ENCODE measurements around the gene THBS2. TPM values are rescaled to one million over a fixed set of nuclear protein-coding genes. Genes with fewer than 3 reads are reported as not detected.

Gene THBS2
- total and polyA plus RNA-seq, 2 of the 8 experiments (the other 6 are each of a cell fraction or from before 2014, with no cell fraction given), result 11.0 to 22.5 TPM

DNA sequence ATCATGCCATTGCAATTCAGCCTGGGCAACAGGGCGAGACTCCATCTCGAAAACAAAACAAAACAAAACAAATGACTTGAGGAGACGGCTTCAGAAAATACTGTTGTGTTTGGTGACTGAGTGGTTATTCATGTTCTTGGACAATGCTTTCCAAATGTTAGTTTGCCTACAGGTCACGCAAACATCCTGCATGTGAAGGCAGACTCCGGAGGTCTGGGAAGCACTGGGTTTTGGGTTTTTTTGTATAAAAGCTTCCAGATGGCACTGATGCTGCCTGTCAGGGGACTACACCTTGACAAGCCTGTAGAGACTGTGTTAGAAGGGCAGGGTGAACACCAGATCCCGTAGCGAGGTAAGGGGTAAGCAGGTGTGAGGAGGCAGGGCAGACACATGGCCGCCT, 81.7 kb downstream of the THBS2 start (continued):
- TF ChIP-seq, protein P1, sequence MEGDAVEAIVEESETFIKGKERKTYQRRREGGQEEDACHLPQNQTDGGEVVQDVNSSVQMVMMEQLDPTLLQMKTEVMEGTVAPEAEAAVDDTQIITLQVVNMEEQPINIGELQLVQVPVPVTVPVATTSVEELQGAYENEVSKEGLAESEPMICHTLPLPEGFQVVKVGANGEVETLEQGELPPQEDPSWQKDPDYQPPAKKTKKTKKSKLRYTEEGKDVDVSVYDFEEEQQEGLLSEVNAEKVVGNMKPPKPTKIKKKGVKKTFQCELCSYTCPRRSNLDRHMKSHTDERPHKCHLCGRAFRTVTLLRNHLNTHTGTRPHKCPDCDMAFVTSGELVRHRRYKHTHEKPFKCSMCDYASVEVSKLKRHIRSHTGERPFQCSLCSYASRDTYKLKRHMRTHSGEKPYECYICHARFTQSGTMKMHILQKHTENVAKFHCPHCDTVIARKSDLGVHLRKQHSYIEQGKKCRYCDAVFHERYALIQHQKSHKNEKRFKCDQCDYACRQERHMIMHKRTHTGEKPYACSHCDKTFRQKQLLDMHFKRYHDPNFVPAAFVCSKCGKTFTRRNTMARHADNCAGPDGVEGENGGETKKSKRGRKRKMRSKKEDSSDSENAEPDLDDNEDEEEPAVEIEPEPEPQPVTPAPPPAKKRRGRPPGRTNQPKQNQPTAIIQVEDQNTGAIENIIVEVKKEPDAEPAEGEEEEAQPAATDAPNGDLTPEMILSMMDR (IDR thresholded peaks at IDR 0.05; ENCODE audit: control extremely low read depth in 1 of 3, insufficient read depth in 1 of 3, low read depth in 1 of 3, low read length in 3 of 3), result no peak
- TF ChIP-seq NANOG (IDR thresholded peaks at IDR 0.05; ENCODE audit: insufficient read depth, low read depth, low read length, poor library complexity, severe bottlenecking), result no peak
- no peak for TF ChIP-seq JUND (IDR thresholded peaks at IDR 0.05; ENCODE audit: low read length)
- TF ChIP-seq CBX8 (IDR thresholded peaks at IDR 0.05; ENCODE audit: borderline replicate concordance, low read depth, low read length), result no peak

Measured in H1 (cell line).